Transverse colon (tissue), 3 donors: ENCODE results near the gene MYO18B.

ENCODE experiments used
- EP300 ChIP-seq: sonication (generic); formaldehyde crosslinking; IDR thresholded peaks from one replicate; pipeline ENCODE4 v1.6.1; 2017; ENCODE audit warnings: antibody characterized with exemption, low read depth
- POLR2A ChIP-seq: fragments of 450-650 bp; IDR thresholded peaks from one replicate; pipeline ENCODE4 v1.6.1; 2016; ENCODE audit warnings: antibody characterized with exemption, mild to moderate bottlenecking, moderate library complexity
- TF ChIP-seq, protein P1 (sequence below), 5 experiments: fragments of 200-600 bp in 3 of 5; fragments of 450-650 bp in 2 of 5; sonication (generic) in 3 of 5; IDR thresholded peaks; 1 replicate in 2 of 5; 2 replicates in 3 of 5; pipeline ENCODE4 v1.5.1; 2016 to 2017; ENCODE audit warnings: antibody characterized with exemption in 5 of 5, inconsistent platforms in 3 of 5, mild to moderate bottlenecking in 2 of 5, moderate library complexity in 1 of 5

DNA sequence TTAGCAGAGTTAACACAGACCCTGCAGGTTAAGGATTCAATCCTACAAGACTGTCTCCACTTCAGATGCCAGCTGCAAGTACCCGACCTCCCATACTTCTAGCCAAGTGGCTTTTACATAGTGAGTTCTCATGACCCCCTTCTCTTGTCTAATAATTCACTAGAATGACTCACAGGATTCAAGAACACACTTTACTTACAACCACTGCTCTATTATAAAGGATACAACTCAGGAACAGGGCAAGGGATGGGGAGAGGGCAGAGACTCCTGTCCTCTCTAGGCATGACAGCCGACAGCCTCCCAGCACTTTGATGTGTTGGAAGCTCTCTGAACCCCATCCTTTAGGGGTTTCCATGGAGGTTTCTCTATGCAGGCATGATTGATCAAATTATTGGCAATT lies 60.0 kb downstream of the MYO18B start:
- TF ChIP-seq, protein P1, sequence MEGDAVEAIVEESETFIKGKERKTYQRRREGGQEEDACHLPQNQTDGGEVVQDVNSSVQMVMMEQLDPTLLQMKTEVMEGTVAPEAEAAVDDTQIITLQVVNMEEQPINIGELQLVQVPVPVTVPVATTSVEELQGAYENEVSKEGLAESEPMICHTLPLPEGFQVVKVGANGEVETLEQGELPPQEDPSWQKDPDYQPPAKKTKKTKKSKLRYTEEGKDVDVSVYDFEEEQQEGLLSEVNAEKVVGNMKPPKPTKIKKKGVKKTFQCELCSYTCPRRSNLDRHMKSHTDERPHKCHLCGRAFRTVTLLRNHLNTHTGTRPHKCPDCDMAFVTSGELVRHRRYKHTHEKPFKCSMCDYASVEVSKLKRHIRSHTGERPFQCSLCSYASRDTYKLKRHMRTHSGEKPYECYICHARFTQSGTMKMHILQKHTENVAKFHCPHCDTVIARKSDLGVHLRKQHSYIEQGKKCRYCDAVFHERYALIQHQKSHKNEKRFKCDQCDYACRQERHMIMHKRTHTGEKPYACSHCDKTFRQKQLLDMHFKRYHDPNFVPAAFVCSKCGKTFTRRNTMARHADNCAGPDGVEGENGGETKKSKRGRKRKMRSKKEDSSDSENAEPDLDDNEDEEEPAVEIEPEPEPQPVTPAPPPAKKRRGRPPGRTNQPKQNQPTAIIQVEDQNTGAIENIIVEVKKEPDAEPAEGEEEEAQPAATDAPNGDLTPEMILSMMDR (IDR thresholded peaks at IDR 0.05): no peak
- TF ChIP-seq POLR2A (no peak), EP300 (no peak)
